SK-N-DZ (cell line): ENCODE data around the gene ANKRD29.

Experiments used
- DNase-seq: peaks from one replicate; pipeline ENCODE4 v3.0.0-alpha.2; 2015; ENCODE audit warnings: low spot score

Gene ANKRD29

DNA sequence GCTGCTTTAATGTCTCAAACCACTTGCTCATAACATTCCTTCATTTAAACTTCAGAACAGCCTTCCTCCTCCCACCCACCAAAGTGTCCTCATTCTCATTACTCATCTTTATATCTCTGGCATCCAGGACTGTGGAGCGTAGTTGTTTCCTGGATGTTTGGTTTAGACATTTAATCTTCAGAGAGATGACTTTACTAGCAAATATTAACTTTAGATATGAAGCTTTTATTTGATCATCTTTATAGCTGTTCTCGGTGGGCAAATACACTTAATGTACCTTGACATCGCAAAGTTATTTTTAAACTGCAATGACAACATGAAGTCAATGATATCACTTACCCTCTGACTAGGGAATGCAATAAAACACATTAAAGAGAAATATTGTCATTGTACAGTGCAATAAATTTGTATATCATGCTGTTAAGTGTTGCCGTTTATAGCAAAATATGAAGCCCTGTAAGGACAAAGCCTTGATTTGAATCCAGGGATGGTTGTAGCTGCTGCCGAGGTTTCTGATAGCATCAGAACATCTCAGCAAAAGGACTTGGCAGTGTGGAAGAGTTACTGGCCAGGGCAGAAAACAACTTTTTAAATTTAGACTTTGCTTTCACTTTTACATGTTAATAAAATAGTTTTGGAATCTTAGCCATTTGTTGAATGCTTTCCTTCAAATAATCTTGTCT is 21.9 kb upstream of the ANKRD29 start:
- DNase-seq: no peak

- DNase-seq: no peak
Observed at GRCh38 chr18:23683671-23684070, 21.0 kb upstream of the ANKRD29 start.

- no peak for DNase-seq
Observed at GRCh38 chr18:23683155-23683554, 20.4 kb upstream of the ANKRD29 start.

DNA sequence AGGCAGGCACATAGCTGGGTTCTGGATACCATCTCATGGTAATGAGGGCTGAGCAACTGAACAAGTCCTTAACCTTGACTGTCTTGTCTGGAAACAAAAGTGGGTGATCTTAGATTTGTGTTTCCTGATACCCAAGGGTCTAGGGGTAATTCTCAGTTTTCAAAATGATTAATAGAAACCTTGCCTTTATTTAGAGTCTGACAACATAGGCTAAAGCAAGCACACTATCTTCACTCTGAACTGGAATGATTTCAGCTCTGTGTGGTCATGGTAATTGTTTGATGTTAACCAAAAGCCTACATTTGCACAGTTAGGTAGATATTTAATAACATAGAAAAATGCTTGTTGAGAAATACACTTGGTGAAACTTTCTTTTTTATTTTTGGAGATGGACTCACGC is 19.8 kb upstream of the ANKRD29 start:
- no peak for DNase-seq

- no peak for DNase-seq
Observed at GRCh38 chr18:23682045-23682444, 19.3 kb upstream of the ANKRD29 start.

DNA sequence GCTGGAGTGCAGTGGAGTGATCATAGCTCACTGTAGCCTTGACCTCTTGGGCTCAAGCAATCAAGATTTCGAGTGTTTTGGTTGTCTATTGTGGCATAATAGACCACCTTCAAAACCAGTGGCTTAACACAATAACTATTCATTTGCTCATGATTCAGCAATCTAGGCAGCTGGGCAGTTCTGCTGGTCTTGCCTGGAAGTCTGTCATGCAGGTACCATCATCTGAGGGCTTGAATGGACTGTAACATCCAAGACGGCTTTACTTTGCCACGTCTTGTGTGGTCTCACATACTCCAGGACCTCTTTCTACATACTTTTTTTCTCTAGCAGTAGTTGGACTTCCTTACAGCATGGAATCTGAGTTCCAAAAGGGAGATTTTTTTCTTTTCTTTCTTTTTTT is 13.2 kb upstream of the ANKRD29 start:
- DNase-seq: no peak

GRCh38 chr18:23675236-23675635 is 12.5 kb upstream of the ANKRD29 start:
- DNase-seq: no peak

DNA sequence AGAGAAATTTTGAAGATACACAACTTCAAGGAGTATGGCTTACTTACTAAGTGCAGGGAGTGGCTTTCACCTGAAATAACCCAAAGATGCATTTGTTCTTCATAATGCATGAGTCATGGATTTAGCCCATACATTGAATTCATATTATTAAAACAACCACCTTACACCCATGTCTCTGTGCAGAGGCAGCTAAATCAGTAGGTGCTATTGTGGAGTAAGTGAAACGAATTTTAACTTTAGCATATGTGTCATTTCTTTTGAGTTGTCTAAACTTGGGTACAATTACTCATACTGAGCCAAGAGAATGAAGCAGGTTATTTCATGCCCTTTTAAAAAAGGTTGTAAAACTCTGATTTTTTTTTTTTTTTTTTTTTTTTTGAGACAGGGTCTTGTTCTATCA is 11.0 kb upstream of the ANKRD29 start:
- DNase-seq: no peak

GRCh38 chr18:23671564-23671963 is 8.9 kb upstream of the ANKRD29 start:
- DNase-seq: no peak

GRCh38 chr18:23669804-23670405 is 7.2 kb upstream of the ANKRD29 start:
- DNase-seq: no peak

DNA sequence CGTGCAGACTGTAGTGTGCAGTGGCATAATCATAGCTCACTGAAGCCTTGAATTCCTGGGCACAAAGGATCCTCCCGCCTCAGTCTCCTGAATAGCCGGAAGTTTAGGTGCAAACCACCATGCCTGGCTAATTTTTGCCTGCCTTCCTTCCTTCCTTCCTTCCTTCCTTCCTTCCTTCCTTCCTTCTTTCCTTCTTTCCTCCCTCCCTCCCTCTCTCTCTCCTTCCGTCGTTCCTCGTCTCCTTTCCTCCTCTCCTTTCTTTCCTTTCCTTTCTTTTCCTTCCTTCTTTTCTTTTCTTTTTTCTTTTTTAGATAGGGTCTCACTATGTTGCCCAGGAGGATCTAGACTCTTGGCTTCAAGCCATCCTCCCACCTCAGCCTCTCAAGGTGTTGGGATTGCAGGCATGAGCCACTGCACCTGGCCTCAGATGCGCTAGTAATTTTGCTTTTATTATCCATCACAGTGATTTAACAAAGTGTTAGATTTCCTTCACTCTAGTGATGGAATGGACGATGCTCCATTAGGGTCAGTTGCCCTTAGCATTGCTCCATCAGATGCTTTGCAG is 6.6 kb upstream of the ANKRD29 start:
- DNase-seq: no peak

- DNase-seq: no peak
Observed at GRCh38 chr18:23668731-23669130, 6.0 kb upstream of the ANKRD29 start.

GRCh38 chr18:23667114-23667513 is 4.4 kb upstream of the ANKRD29 start:
- DNase-seq: no peak

GRCh38 chr18:23664674-23665073 is 2.0 kb upstream of the ANKRD29 start:
- no peak for DNase-seq

DNA sequence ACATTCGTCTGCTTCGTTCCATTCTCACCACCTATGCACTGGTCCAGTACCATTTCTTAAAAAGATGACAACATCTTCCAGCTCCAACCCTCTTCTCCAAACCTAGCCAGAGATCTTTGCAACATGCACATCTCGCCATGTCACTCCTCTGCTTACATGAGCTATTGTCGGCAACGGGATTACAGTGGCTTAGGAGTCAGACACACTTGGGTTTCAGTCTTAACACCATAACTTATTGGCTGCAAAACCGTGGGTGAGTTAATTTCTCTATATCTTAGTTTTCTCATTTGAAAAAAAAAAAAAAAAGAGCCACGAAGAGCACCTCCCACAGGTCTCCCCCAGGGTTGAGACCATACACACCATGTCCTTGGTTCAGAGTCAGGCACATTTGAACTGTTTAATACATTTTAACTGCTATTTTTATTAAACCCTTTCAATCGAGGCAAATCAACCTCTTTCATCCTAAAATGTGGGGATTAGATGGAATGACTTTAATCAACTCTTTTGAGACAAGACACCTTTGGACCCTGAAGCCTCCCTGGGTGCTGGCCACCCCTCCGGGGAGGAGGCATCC is 889 bp downstream of the ANKRD29 start:
- DNase-seq: no peak

DNA sequence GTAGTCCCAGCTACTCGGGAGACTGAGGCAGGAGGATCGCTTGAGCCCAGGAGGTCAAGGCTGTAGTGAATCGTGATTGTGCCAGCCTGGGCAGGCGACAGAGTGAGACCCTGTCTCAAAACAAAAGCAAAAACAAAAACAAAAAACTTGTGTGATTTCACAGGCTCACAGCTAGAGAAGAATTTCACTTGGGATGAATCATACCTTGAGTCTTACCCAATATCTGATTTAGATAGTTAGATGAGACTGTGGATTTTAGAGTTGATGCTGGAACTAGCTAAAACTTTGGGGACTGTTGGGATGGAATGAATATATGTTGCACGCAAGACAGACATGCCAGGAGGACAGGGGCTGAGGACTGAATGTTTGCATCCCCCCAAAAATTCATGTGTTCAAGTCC is 4.4 kb downstream of the ANKRD29 start:
- DNase-seq: no peak

DNA sequence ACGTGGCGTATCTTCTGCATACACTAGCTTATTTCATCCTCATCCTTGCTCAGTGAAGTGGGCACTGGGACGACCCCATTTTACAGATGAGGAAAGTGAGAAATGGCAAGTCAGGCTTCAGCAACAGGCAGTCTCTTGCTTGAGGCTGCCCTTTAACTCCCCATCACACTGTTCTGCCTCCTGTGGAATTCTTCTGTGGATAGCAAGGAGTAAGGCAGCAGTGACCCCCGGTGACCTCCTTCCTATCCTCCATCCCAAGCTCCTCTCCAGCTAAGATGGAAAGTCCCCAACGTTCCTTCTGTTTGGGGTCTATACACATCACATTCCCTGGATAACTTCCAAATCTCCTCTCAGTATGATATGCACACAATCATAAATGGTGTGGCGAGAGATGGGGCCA is 10.5 kb downstream of the ANKRD29 start:
- no peak for DNase-seq

GRCh38 chr18:23650968-23651927 is 11.5 kb downstream of the ANKRD29 start:
- DNase-seq: no peak

- no peak for DNase-seq
Observed at GRCh38 chr18:23648940-23649607, 13.6 kb downstream of the ANKRD29 start.

- no peak for DNase-seq
Observed at GRCh38 chr18:23648456-23648855, 14.3 kb downstream of the ANKRD29 start.

GRCh38 chr18:23646282-23646681 is 16.4 kb downstream of the ANKRD29 start:
- no peak for DNase-seq
